ENCODE results near the gene IMMT.
"Not testable (repeated sequence)": the region's sequence is repeated elsewhere in the genome, so short reads cannot be mapped to it uniquely, and the experiment has no call there.

Gene IMMT
- long read RNA-seq, donor 1, partial matches to known transcripts, result 22 of 34 reads
- long read RNA-seq, donor 1, other reads (novel, unspliced or antisense), result 10 of 34 reads
- long read RNA-seq, donor 2, partial matches to known transcripts, result 8 of 12 reads
- long read RNA-seq, donor 2, other reads (novel, unspliced or antisense), result 0 of 12 reads
- long read RNA-seq, donor 3, partial matches to known transcripts, result 6 of 14 reads
- long read RNA-seq, donor 3, other reads (novel, unspliced or antisense), result 6 of 14 reads
- long read RNA-seq, donor 4, partial matches to known transcripts, result 18 of 28 reads
- long read RNA-seq, donor 4, other reads (novel, unspliced or antisense), result 5 of 28 reads
- long read RNA-seq, donor 5, partial matches to known transcripts, result 0 of 36 reads
- long read RNA-seq, donor 5, other reads (novel, unspliced or antisense), result 32 of 36 reads
- long read RNA-seq, donor 6, partial matches to known transcripts, result 28 of 34 reads
- long read RNA-seq, donor 6, other reads (novel, unspliced or antisense), result 5 of 34 reads
- long read RNA-seq, donor 7, partial matches to known transcripts, result 20 of 29 reads
- long read RNA-seq, donor 7, other reads (novel, unspliced or antisense), result 5 of 29 reads
- long read RNA-seq, donor 8, partial matches to known transcripts, result 18 of 27 reads
- long read RNA-seq, donor 8, other reads (novel, unspliced or antisense), result 5 of 27 reads

- peak; percentile 93 for DNase-seq
These were observed at the start of gene IMMT for GRCh38 chr2:86195055-86195807. Gene IMMT, minus strand, starts transcription at chr2:86195462. Its CDS starts 80 bp downstream, at chr2:86195382.

GRCh38 chr2:86244781-86245180 is 49.5 kb upstream of the IMMT start:
- not testable (repeated sequence) for DNase-seq

GRCh38 chr2:86243950-86244733 is 48.9 kb upstream of the IMMT start:
- no peak for DNase-seq

GRCh38 chr2:86243272-86243671 is 48.0 kb upstream of the IMMT start:
- no peak for DNase-seq

- no peak for DNase-seq
These were observed 46.3 kb upstream of the IMMT start for GRCh38 chr2:86241611-86242010.

- DNase-seq, result no peak
These were observed 45.0 kb upstream of the IMMT start for GRCh38 chr2:86240251-86240650.

- no peak for DNase-seq
These were observed 44.5 kb upstream of the IMMT start for GRCh38 chr2:86239745-86240144.

- DNase-seq, result no peak
These were observed 44.1 kb upstream of the IMMT start for GRCh38 chr2:86239326-86239725.

GRCh38 chr2:86238354-86238753 is 43.1 kb upstream of the IMMT start:
- DNase-seq, result no peak

GRCh38 chr2:86237172-86237571 is 41.9 kb upstream of the IMMT start:
- no peak for DNase-seq

- no peak for DNase-seq
These were observed 40.1 kb upstream of the IMMT start for GRCh38 chr2:86235196-86235980.

- DNase-seq, result no peak
These were observed 39.4 kb upstream of the IMMT start for GRCh38 chr2:86234563-86235131.

- DNase-seq, result no peak
These were observed 38.2 kb upstream of the IMMT start for GRCh38 chr2:86233436-86233835.

GRCh38 chr2:86232910-86233309 is 37.6 kb upstream of the IMMT start:
- DNase-seq, result no peak

- no peak for DNase-seq
These were observed 37.1 kb upstream of the IMMT start for GRCh38 chr2:86232373-86232784.

- DNase-seq, result no peak
These were observed 36.6 kb upstream of the IMMT start for GRCh38 chr2:86231680-86232372.

- no peak for DNase-seq
These were observed 35.7 kb upstream of the IMMT start for GRCh38 chr2:86230961-86231360.

GRCh38 chr2:86229221-86229620 is 34.0 kb upstream of the IMMT start:
- DNase-seq, result no peak

GRCh38 chr2:86228574-86228973 is 33.3 kb upstream of the IMMT start:
- DNase-seq, result not testable (repeated sequence)

GRCh38 chr2:86227685-86228084 is 32.4 kb upstream of the IMMT start:
- no peak for DNase-seq
